Left lung (tissue), 10 donors: ENCODE measurements around the gene POLR2F. TPM values are rescaled to one million over a fixed set of nuclear protein-coding genes. Genes with fewer than 3 reads are reported as not detected.

Source experiments
- ATAC-seq: fragments of 200-7000 bp; cut with Tn5 transposase; one replicate; pipeline ENCODE4 v1.9.1; 2020; ENCODE audit warnings: moderate library complexity
- DNase-seq, 4 donors: peaks; one replicate each; pipeline ENCODE4 v3.0.0-alpha.2; 2013 to 2020
- H3K27ac ChIP-seq, 2 donors: fragments of 200-600 bp; sonication (generic) in 1 of 2; one replicate each; pipeline versions ENCODE4 v1.5.0 to v1.8.0; 2020 to 2021
- H3K27me3 ChIP-seq, 2 donors: fragments of 200-600 bp; sonication (generic) in 1 of 2; one replicate each; pipeline versions ENCODE4 v1.5.0 to v1.8.0; 2020 to 2021
- H3K36me3 ChIP-seq, 2 donors: fragments of 200-600 bp; sonication (generic) in 1 of 2; one replicate each; pipeline versions ENCODE4 v1.5.0 to v1.8.0; 2020 to 2021
- H3K4me1 ChIP-seq, 2 donors: fragments of 200-600 bp; one replicate each; pipeline ENCODE4 v1.8.0; 2021
- H3K4me3 ChIP-seq, 2 donors: fragments of 200-600 bp; sonication (generic) in 1 of 2; one replicate each; pipeline versions ENCODE4 v1.5.0 to v1.8.0; 2020 to 2021; ENCODE audit warnings: mild to moderate bottlenecking in 1 of 2
- H3K9me3 ChIP-seq, 2 donors: fragments of 200-600 bp; sonication (generic) in 1 of 2; one replicate each; pipeline versions ENCODE4 v1.5.0 to v1.8.0; 2020 to 2021
- CTCF ChIP-seq, 2 donors: fragments of 200-600 bp; sonication (generic) in 1 of 2; IDR thresholded peaks; one replicate each; pipeline versions ENCODE4 v1.5.0 to v1.8.0; 2021; ENCODE audit warnings: antibody characterized with exemption in 2 of 2
- intact Hi-C, 2 donors: fragments of 100-400 bp; cut with DNase I; formaldehyde crosslinking; loops; one replicate each; pipeline versions ENCODE4 v1.11.2 to v1.14.2; 2022
- polyA plus RNA-seq, 6 donors: library from polyadenylated mRNA; unstranded; fragments of 120-200 nt; gene quantifications; one replicate each; pipeline ENCODE4 v1.2.1, GENCODE V29; 2013; ENCODE audit not compliant: insufficient read length in 6 of 6
- total RNA-seq, 2 donors: library from RNA; stranded (reverse); fragmentation: NEBNext Ultra II Directional; extraction: Animal tissue kit (Norgen Biotek cat#: 25700); gene quantifications; one replicate each; pipeline ENCODE4 v1.2.1, GENCODE V29; 2021
- donor health status: DM: no; HTN: yes; CAD: no.
- donor health status: DM: no; HTN: no; CAD: no.

The POLR2F gene
- total and polyA plus RNA-seq, 8 donors = 49.2 to 66.0 (median 60.2) TPM

GRCh38 chr22:37985050-37985585, 31.6 kb downstream of the POLR2F start:
- H3K9me3 ChIP-seq = no peaks in the 10 kb centered on the region
- H3K4me3 ChIP-seq = no peak overlapping the region
- no peaks in the 10 kb centered on the region for H3K4me1 ChIP-seq
- no peak for DNase-seq
- no peaks in the 10 kb centered on the region for H3K27me3 ChIP-seq
- no peaks in the 10 kb centered on the region for H3K36me3 ChIP-seq
- no peak overlapping the region for H3K27ac ChIP-seq
- TF ChIP-seq CTCF (IDR thresholded peaks at IDR 0.05) = no peak
- ATAC-seq = no peak
- intact Hi-C loops = no loop called here

- Histone ChIP-seq H3K36me3 (no peaks in the 10 kb centered on the region), H3K27me3 (no peaks in the 10 kb centered on the region), H3K4me3 (no peak overlapping the region), H3K27ac (no peak overlapping the region), H3K9me3 (no peaks in the 10 kb centered on the region), H3K4me1 (no peaks in the 10 kb centered on the region)
- TF ChIP-seq CTCF (IDR thresholded peaks at IDR 0.05) = no peak
- DNase-seq (no peak), ATAC-seq (no peak)
- intact Hi-C loops = no loop called here
Measured at GRCh38 chr22:37985751-37986281, 32.3 kb downstream of the POLR2F start.

- Histone ChIP-seq H3K4me1 (no peaks in the 10 kb centered on the region), H3K36me3 (no peaks in the 10 kb centered on the region), H3K4me3 (no peak overlapping the region), H3K9me3 (no peaks in the 10 kb centered on the region), H3K27me3 (no peaks in the 10 kb centered on the region), H3K27ac (no peak overlapping the region)
- intact Hi-C loops = no loop called here
- DNase-seq = no peak
- ATAC-seq = no peak
- TF ChIP-seq CTCF (IDR thresholded peaks at IDR 0.05) = no peak
Measured at GRCh38 chr22:37986371-37986770, 32.9 kb downstream of the POLR2F start.

- intact Hi-C loops = no loop called here
Measured at GRCh38 chr22:37989146-37990045, 35.9 kb downstream of the POLR2F start.

More at GRCh38 chr22:37989146-37990045, 35.9 kb downstream of the POLR2F start:
- TF ChIP-seq CTCF (IDR thresholded peaks at IDR 0.05) = no peak
- Histone ChIP-seq H3K36me3 (no peaks in the 10 kb centered on the region), H3K27me3 (no peaks in the 10 kb centered on the region), H3K27ac (no peak overlapping the region), H3K4me1 (no peaks in the 10 kb centered on the region), H3K9me3 (no peaks in the 10 kb centered on the region), H3K4me3 (no peak overlapping the region)
- no peak for ATAC-seq
- DNase-seq = no peak
